ENCODE measurements around the gene SH2D1A.

DNA sequence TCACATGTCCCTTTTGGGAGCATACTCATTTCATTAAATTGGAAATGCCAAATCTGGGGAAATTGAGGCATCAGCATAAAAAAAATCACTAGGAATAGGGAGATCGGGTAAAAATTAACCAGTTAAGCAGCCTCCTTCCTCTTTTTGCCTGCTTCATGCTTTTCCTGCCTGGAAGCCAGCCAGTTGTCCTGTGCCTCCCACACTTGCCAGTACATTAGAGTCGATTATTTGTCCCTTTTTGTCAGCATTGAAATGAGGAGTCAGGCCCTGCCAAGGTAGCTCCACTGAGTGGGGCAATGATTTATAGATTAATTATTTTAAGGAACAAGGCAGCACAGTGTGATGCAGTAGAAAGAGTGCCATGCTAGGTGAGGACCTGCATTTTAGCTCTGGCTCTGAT lies 55.3 kb downstream of the SH2D1A start:
- no peak for TF ChIP-seq CTCF (IDR thresholded peaks at IDR 0.05; ENCODE audit: insufficient read depth, low read depth, low read length)
- no peak for TF ChIP-seq EZH2 (IDR thresholded peaks at IDR 0.05; ENCODE audit: insufficient read depth, low read length)

All from astrocyte (in vitro differentiated cells and primary cell).